ENCODE measurements around the gene HP1BP3.

The HP1BP3 gene

DNA sequence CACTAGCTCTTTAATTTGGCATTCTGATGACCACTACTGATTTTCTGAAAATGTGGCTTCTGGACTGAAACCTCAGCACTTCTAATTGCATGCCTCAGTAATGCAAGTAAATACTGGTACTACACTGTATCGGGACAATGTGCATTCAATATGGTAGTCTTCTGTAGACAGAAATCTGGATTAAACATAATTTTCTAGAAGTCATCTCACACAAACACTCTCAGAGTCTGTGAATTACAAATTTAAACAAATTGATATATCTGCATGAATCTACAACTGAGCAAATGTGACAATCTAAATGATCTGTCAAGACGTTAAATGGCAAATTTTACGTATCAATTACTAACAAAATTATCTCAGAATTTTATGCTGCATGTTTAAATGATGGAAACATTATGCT lies 23.7 kb downstream of the HP1BP3 start:
- no peak for DNase-seq

DNA sequence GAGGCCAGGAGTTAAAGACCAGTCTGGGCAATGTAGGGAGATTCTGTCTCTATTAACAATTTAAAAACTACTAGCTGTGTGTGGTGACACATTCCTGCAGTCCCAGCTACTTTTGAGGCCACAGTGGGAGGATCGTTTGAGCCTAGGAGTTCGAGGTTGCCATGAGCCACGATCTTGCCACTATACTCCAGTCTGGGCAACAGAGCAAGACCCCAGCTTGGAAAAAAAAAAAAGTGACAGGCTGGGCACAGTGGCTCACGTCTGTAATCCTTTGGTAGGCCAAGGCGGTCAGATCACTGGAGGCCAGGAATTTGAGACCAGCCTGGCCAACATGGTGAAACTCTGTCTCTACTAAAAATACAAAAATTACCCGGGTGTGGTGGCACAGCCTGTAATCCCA lies 26.8 kb downstream of the HP1BP3 start:
- no peak for DNase-seq

DNA sequence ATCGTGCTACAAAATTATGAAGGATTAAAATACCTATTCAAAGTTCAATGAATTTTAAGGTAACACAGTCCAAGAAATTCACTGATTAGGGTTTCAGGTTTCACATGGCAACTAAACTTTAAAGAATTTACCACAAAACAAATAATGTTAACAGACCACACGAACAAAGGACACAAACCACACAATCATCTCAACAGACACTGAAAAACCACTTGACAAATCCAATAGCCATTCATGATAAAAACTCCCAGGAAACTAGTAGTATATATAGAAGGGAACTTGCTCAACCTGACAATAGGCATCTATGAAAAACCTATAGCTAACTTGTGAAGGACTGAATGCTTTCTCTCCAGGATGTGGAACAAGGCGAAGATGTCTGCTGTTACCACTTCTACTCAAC lies 33.5 kb downstream of the HP1BP3 start:
- DNase-seq = no peak

DNA sequence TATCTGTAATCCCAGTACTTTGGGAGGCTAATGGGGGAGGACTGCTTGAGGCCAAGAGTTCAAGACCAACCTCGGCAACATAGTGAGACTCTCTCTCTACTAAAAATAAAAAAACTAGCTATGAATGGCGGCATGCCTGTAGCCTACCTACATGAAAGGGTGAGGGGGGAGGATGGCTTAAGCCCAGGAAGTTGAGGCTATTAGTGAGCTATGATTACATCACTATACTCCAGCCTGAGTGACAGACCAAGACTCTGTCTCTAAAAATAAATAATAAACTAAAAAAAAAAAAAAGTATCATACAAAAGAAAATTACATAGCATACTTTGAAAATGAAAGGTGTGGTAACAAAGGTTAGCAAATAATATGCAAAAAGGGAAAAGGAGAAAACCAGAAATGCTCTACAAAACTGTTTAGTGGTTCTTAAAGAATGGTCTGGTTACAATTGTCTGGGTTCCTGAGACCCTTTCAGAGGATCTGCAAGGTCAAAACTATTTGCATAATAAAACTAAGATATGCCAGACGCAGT lies 35.6 kb downstream of the HP1BP3 start:
- no peak for DNase-seq

DNA sequence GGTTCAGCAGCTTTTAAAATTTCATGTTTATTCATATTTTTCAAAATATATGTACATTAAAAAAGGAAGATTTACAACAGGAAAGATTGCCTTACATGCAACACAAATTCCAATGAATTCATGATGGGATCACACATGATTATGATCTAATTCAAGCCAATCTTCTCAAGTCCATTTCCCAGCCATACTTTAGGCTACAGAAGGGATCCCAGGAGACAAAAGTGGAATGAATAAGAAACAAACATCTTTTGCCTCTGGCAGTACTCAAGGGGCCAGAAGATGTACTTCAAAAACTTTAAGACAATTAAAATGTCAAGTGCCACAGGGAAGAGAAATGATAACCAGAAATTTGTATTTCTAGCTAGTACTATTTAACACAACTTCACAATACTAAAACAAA lies 44.4 kb downstream of the HP1BP3 start:
- no peak for DNase-seq

DNA sequence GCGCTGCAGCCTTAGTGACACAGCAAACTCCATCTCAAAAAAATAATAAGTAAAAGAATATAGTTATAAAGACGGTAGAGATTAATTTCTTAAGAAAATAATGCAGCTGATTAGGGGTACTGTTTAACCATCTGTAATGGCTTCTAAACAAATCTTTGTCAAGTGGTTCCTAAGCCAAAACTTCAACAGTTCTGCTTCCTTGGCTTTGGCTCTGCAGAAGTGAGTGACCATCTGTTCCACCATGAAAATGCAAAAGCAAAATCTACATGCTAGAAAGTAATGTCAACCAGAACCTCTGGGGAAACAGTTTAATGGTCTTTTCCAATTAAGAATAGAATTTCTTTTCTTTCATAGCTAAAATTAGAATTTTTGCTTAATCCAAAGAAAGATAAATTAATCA lies 46.3 kb downstream of the HP1BP3 start:
- DNase-seq = no peak

DNA sequence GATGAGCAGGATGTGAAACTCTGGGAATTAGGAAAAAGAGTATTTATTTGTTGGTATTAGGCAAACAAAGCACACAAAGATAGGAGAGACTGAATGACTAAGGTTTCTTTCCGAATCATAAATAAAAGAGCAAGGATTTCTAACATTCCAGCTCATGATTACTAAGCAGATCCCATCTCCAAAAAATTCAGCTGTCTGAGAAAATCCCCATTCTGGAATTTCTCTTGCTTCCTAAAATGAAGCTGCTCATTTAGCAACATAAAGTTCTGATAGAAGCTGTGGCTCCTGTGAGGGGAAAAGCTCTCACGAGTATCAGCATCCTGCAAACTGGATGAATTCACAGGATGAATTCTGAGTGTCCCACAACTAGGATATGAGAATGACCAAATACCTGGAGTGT lies 47.9 kb downstream of the HP1BP3 start:
- no peak for DNase-seq

DNA sequence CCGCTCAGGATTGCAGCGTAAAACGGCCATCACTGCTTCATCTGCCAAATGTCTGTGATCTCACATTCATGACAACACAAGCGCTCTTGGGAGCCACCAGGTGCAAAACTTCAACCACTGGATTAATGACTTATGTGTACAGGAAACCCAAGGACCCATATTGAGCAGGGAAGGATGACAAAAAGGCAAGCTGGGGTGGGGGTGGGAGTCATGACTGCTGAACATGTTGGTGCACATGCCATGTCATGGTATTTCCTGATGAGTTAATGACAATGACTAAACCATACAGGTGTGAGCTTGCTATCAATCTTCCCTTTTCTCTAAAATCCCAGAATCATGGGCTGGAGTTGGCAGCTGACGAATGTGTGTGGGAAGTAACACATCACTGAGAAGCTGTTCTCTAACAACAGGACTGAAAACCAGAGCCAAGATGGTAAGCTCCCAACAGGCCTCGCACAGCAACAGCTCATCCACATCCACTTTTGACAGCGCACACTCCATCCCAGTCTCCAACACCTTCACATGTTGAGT lies 51.5 kb downstream of the HP1BP3 start:
- DNase-seq = no peak

DNA sequence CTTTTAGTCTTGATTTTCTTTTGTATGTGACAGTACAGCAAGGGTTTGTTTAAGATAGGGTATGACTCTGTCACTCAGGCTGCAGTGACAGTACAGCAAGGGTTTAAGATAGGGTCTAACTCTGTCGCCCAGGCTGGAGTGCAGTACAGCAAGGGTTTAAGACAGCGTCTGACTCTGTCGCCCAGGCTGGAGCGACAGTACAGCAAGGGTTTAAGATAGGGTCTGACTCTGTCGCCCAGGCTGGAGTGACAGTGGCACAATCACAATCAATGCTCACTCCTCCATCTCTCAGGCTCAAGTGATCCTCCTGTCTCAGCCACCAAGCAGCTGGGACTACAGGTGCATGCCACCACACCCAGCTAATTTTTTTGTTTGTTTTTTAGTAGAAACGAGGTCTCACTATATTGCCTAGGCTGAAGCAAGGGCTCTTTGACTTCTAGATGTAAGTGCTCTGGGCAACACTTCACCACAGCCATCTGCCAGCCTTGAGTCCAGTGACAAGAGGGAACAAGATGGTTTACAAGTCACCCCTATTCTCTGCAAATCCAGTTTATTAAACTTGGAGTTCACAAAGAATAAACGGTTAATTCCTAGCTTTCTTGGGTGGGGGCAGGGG lies 53.6 kb downstream of the HP1BP3 start:
- no peak for DNase-seq

DNA sequence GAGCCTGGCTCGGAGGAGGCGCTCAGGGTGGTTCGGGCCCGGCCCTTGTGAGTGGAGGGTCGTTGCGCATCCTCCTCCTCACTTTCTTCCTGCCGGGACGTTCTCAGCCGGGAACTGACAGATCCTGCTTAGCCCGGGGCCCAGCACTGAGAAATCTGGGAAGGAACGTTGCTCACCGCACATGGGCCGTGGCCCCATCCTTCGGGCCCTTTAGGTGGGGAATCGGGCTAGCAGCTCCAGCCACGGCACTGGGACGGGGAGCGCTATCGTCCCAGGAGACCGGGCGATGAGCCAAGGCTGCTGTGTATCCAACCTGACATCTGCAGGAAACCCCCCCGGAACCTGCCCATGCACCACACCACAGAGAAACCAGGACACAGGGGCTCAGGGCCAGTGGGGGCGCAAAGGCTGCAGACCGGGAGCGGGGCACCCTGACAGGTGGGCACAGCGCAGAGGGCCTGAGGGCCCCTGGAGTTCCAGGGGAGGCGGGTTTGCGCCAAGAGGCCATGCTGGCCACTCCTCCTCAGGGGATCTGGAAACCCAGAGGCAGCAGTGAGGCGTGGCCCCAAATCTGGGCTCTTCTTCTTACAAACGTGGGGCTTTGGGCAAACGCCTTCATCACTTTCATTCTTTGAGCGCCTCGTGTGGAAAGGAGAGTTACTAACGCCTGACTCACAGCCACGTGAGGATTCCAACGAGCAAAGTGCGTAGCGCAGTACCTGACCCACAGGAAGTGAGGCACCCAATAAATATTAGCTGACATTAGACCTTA lies 54.3 kb downstream of the HP1BP3 start, which contains the start of gene SH2D5:
TSS of gene SH2D5 (minus strand) at position 116 of the 772 bp plus-strand sequence. CDS start 4,659 bp downstream, outside the sequence.
- peak; percentile 85 for DNase-seq

DNA sequence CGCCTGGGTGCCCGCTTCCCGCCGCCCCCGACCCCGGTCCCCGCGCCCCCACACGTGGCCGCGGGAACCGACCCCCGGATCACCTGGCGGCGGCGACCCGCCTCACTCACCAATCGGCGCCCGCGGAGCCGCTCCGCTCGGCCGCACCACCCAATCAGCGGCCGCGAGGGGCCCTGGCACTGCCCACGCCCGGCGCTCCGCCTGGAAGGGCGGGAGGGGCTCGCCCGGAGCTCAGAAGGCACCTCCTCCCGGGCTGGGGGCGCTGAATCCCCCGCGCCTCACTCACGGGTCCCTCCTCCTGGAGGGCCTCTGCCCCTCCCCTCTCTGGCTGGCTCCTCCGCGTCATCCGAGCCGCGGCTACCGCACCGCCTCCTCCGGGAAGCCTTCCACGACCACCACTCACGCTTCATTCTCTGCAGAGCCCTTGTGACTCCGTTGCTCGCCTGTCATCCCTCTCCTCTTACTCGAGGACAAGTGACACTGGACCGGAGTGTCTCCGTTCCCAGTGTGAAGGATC lies 55.0 kb downstream of the HP1BP3 start:
- peak; percentile 84 for DNase-seq

DNA sequence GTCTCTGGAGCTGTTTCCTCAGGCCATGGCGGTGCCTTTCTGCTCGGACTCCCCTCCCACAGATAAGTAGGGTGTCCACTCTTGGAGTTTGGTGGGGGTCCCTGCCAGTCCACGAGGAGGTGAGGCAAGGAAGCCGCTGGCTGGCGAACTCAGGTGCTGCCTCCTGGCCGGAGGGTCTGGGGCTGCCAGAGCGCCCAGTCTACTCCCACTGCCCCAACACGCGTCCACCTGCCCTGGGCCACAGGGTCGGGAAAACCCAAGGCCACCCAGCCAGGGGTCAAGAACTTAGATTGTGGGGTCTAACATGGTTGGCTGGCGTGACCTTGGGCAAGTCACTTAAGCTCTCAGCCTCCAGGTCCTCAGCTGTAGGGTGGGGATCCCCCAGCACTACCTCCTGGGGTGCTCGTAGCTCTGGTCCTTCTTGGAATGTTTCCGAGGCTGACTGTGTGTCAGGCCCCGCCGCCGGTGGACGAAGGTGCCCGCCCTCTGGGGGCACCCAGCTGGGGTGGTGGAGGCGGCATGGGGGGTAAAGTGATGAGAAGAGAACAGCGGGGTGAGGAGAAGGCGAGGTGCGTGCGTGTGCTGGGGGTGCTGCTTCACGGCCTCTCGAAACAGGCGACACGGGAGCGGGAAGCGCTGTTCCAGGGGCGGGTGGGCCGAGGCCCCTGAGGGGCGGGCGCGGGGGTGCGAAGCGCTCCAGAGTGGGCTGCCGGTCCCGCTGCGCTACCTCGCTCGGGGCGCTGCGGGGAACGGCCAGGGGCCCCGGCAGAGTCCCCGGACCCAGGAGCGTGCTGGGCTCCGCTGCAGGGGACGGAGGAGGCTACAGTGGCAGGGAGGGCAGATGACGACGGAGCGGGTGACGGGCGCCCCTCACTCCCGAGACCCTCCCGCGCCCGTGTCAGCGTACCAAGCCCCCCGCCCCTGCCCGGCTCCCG lies 55.8 kb downstream of the HP1BP3 start:
- DNase-seq = peak; percentile 42

DNA sequence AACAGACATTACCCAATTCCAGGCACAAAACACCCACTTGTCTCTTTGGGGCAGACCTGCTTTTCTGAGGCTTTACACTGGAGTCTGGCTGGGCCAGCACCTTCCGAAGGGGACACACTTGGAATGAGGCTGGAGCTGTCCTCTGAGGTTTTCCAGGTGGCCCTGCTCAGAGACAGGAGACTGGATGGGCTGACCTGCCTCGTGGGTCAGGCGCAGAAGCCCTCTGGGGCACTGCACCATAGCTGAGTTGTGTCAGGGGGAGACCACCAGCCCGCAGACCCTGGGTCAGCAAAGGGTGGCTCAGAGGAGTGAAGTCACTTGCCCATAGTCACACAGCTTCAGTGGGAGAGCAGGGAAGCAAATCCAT lies 56.4 kb downstream of the HP1BP3 start:
- peak; percentile 19 for DNase-seq

DNA sequence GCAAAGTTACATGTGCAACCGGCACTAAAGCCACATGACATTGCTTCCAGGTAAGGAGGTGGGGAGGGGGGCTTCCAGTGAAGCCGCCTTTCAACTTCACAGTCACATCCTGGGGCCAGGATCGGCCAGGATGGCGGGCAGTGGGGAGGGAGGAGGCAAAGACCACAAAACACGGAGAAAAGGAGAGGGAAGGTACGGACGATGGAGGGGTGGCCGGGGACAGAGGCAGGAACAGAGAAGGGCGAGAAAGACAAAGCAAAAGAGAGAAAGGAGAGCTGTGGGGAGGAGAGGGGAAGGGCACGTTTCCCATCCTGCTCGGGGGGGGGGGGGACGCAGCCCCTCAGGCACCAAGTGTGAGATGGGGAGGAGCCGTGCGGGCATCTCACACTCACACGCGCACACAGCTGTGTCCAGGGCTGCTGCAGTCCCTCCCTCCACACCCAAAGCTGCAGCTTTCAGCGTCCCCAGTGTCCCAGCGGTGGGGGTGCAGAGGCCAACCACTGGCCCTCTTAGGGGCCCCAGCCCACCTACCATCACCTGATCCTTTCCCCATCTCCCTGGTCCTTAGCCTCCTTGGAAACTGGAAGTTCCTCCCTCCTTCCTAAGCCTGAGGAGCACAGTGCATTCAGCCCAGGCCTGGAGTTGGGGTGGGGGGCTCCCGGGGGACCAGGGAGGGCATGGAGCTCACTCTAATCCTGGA lies 57.0 kb downstream of the HP1BP3 start:
- DNase-seq = peak; percentile 21

DNA sequence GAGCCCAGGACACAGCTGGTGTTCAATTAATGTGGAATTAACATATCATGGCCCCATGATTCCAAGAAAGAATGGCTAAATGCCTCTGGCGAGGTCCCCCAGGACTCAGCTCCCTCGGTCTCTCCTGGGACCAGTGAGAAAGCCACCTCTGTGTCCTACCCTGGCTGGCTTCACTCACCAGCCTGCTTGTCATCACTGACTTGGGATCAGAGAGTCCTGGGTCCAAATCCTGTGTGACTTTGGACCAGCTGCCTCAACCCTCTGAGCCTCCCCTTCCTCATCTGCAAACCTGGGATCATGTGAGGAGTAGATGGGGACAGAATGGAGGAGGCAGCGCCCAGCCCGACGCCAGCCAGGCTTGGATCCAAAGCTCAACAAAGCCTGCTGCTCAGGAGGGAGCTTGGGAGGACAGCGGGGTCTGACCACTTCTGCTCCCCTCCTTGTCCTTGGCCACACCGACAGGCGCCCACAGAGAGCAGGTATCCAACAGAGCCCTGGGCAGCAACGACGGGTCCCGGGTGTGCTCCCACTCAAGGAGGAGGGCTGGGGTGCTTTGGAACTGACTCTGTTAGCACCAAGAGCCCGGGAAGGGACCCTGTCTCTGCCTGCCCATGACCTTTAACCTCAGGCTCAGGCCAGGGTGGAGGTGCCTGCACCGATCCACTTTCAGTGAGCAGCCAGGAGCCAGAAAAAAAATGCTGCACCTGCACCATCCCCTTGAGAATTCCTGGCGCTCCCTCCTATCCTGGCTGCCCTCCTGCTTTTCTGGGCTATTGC lies 57.8 kb downstream of the HP1BP3 start:
- DNase-seq = no peak

DNA sequence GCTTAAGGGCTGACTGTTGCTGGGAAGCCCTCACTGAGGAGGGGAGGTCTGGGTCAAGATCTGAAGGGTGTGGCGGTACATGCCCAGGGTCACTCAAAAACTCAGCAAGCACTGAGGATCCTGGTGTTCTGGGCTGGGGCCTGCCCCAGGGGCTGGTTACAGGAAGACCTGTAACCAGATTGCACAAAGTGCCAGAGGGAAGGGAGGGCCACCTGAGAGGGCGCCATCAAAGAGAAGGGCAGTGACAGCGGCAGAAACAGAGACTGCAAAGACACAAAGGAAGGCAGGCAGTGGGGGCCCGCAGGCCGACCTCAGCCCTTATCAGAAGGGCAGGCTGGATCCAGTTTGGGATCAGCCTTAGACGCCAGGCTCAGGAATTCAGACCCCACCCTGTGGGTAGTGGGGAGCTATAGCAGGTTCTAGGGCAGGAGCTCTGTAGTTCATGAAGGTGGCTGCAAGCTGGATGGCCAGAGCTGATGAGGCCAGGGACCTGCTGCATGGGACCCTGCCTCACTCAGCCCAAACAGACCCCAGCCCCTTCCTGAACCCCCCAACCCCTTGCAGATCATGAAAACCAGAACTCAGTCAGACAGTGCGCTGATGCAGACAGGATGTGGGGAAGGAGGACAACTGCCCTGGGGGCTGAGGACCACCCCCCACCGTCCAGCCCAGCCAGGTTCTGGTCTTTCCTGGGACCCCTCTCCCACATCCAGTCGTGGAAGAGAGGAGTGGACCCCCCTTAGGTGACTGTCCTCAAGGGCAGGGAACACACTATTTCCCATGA lies 58.5 kb downstream of the HP1BP3 start:
- no peak for DNase-seq

DNA sequence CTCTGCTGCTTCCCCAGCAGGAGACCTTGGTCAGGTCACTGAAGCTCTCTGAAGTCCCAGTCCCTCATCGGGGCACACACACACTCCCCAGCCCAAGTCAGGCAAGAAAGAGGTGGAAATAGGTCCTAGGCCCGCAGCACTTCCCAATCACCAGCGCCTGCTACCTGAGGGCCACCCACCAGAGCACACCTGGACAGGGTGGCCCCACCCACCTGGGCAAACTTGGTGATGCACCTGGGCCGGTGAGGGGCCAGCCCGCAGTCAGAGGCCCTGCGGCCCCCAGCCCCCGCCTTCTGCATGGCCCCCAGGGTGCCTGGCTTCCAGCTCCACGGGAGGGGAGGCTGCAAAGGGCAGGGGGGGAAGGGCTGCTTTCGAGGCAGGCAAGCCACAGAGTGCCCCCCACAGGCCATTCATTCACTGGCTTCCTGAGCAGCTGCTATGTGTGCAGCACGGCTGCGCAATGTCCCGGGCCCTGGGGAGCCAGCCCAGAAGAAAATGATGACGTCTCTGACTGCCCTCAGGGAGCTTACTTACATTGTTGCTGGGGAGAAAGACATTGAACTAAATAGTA lies 59.3 kb downstream of the HP1BP3 start:
- DNase-seq = no peak

DNA sequence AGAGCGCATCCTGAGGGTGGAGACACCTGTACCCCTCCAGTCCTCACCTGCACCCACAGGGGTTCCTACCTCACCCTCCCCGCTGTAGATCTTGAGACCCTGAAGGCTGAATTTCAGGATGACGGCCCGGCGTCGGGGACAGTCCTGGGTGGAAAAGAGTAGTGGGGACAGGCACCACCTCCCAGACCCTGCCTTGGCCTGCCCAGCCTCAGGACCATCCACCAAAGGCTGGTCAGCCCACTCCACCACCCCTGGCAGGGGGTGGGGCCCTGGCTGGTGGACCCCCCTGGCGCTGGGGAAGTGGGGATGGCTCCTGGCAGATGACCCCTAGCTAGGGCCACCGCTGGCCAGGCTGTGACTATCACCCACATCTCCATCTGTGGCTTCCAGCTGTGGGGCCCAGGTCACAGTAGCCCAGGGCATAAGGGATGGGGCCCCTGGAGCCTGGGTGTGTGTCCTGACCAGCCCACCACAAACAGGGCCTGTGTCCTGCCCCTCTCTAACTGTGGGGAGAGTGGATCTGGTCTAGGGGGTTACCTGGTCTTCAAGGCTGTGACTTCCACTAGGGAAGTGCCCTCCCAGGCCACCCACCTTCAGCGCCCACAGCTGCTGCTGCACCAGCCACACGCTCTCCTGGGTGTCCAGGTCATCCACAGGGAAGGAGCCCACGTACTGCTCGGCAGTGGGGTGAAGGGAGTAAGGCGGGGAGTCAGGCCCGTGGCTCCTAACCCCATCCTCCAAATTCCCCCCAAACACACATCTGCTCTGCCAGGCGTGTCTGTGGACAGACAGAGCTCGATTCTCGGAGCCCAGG lies 60.0 kb downstream of the HP1BP3 start:
- DNase-seq = no peak

All from eye (tissue), 1 donor.